ENCODE measurements around the gene OR1L1.

The OR1L1 gene, protein sequence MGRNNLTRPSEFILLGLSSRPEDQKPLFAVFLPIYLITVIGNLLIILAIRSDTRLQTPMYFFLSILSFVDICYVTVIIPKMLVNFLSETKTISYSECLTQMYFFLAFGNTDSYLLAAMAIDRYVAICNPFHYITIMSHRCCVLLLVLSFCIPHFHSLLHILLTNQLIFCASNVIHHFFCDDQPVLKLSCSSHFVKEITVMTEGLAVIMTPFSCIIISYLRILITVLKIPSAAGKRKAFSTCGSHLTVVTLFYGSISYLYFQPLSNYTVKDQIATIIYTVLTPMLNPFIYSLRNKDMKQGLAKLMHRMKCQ

DNA sequence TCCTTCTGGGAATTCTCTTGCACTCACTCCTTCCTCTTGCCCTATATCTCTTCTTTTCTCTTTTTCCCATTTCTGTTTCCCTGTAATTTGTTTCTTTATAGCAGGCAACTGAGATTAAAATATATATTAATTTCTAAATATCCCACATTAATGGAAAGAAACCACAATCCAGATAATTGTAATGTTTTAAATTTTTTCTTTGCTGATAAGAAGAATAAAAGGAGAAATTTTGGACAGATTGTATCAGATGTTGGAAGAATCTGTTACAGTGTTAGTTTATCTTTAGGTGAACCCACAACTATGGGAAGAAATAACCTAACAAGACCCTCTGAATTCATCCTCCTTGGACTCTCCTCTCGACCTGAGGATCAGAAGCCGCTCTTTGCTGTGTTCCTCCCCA, at the start of gene OR1L1:
TSS of gene OR1L1 (plus strand) at position 301 of the 400 bp plus-strand sequence. CDS start at position 301, 0 bp downstream.
- Histone ChIP-seq H3K27ac (no peak within 1 kb of the TSS), H3K4me3 (no peak within 1 kb of the TSS)
- TF ChIP-seq CTCF (IDR thresholded peaks at IDR 0.05) = no peak
- no peak for DNase-seq (ENCODE audit: low spot score)

GRCh38 chr9:122614362-122614761, 47.2 kb upstream of the OR1L1 start, which contains the start of gene OR1Q1:
Gene OR1Q1, plus strand, starts transcription at chr9:122614738. Its CDS starts 0 bp downstream, at chr9:122614738.
- Histone ChIP-seq H3K27ac (no peak within 1 kb of the TSS), H3K4me3 (no peak within 1 kb of the TSS)
- no peak for TF ChIP-seq CTCF (IDR thresholded peaks at IDR 0.05)
- DNase-seq (ENCODE audit: low spot score) = no peak

DNA sequence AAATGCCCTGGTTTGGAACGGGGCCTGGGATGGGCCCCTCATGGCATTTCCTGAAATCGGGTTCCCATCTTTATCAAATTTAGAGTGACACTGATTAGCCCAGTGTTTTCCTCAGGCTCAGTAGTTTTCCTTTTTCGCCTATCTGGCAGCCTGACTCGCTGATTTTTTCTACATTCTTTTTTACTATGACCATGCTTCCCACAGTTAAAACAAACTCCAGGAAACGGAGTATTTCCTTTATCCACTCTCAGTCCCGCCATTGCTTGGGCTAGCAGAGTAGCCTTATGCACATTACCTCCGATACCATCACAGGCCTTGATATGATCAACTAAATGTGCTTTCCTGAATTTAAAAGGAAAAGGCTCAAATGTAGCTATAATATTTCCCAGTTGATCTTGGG, 41.5 kb upstream of the OR1L1 start:
- DNase-seq (ENCODE audit: low spot score) = no peak
- TF ChIP-seq CTCF (IDR thresholded peaks at IDR 0.05) = no peak
- no peak overlapping the region for H3K4me3 ChIP-seq
- no peak overlapping the region for H3K27ac ChIP-seq

- no peak overlapping the region for H3K27ac ChIP-seq
- no peak for DNase-seq (ENCODE audit: low spot score)
- no peak for TF ChIP-seq CTCF (IDR thresholded peaks at IDR 0.05)
- no peak overlapping the region for H3K4me3 ChIP-seq
Observed at GRCh38 chr9:122642226-122642625, 19.3 kb upstream of the OR1L1 start.

GRCh38 chr9:122656378-122656777, 5.1 kb upstream of the OR1L1 start:
- Histone ChIP-seq H3K4me3 (no peak overlapping the region), H3K27ac (no peak overlapping the region)
- DNase-seq (ENCODE audit: low spot score) = no peak
- no peak for TF ChIP-seq CTCF (IDR thresholded peaks at IDR 0.05)

DNA sequence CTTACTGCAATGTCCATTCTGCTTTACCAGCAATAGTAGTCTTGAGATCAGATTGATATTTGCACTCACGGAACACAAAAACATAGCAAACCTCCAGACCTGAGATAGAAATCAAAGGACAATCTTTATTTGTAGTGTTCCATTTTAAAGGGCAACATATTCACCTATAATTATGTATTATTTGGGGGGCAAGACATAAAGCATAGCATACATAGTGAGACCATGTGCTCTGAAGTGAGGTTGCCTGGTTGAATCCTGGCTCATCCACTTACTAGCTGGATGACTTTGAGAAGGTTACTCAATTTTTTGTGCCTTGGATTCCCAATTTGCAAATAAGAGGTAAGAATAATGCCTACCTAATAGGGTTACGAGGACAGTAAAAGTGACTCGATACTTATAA, 4.0 kb upstream of the OR1L1 start, which contains the start of gene OR1B1:
TSS of gene OR1B1 (minus strand) at position 101 of the 400 bp plus-strand sequence.
- TF ChIP-seq CTCF (IDR thresholded peaks at IDR 0.05) = no peak
- Histone ChIP-seq H3K27ac (no peak within 1 kb of the TSS), H3K4me3 (no peak within 1 kb of the TSS)
- DNase-seq (ENCODE audit: low spot score) = no peak

DNA sequence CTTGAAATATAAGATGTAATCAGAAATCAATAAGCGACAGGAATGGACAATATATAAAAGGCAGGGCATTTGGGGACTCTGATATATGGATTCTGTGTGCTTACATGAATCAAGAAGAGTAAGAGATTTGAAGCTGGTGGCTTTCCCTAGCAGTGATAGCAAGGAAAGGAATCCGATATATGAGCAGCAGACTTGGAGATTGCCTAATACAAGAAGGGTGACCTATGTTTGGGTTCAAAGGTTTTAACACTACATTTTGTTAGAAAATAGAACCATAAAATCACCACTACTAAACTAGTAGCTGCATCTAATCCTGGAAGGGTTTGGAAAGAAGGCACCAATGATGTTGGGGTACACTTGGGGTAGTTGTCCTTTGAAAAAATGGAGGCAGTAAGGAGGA, 11.0 kb downstream of the OR1L1 start:
- no peak overlapping the region for H3K4me3 ChIP-seq
- H3K27ac ChIP-seq = no peak overlapping the region
- no peak for DNase-seq (ENCODE audit: low spot score)
- TF ChIP-seq CTCF (IDR thresholded peaks at IDR 0.05) = no peak

Measured in coronary artery (tissue), 2 donors.